Epithelial cell of esophagus (primary cell): ENCODE measurements around the gene EML6.

Source experiments
- DNase-seq: peaks from one replicate; pipeline ENCODE4 v3.0.0; 2010; ENCODE audit warnings: low read depth
- H3K4me3 ChIP-seq: 2 replicates; pipeline ENCODE4 v1.5.1; 2011; ENCODE audit warnings: mild to moderate bottlenecking, low read length, control low read depth
- TF ChIP-seq, protein P1 (sequence below): IDR thresholded peaks from 2 replicates; pipeline ENCODE4 v1.5.1; 2011; ENCODE audit warnings: low read depth, mild to moderate bottlenecking, low read length, control low read depth, inconsistent platforms; ENCODE audit not compliant: insufficient read depth; ENCODE audit errors: missing control alignments

Gene EML6

DNA sequence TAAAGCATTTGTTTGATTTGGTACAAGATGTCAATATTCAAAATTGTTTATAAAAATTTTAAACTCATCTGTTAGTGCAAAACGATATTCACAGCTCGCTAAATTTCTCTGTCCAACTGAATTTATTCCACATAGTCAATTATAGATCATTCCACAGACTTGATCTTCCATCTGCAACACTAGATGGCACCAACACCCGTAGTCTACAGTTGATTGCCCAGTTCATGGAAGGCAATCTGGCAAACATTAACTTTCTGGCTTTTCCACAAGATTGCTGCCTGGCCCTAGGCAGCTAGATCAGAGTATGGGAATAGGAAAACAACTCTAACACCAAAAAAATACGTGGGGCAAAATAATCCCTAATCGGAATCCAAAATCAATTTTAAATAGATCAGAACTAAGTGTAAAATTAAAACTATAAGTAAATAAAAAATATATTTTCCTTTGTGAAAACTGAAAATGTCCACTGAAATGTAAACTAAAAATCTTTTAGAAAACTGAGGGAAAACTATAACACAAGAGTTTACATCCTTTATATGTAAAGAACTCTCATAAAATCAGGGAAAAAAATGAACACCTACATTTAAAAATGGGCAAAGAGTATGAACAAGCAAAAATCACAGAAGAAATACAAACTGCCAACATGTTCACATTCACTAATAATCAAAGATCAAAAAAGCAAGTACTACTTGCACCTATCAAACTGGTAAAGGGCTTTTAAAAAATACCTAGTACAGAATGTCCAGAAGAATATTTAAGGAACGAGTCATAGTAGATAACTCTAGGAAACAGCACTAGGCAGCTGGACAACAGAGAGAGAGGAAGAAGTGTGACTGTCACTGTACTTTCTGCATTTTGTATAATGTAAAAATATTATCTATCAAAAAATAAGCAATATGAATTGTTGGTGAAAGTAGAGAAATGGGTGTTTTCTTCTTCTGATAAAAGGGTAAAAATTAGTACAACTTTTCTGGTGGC lies 291.8 kb downstream of the EML6 start:
- TF ChIP-seq, protein P1, sequence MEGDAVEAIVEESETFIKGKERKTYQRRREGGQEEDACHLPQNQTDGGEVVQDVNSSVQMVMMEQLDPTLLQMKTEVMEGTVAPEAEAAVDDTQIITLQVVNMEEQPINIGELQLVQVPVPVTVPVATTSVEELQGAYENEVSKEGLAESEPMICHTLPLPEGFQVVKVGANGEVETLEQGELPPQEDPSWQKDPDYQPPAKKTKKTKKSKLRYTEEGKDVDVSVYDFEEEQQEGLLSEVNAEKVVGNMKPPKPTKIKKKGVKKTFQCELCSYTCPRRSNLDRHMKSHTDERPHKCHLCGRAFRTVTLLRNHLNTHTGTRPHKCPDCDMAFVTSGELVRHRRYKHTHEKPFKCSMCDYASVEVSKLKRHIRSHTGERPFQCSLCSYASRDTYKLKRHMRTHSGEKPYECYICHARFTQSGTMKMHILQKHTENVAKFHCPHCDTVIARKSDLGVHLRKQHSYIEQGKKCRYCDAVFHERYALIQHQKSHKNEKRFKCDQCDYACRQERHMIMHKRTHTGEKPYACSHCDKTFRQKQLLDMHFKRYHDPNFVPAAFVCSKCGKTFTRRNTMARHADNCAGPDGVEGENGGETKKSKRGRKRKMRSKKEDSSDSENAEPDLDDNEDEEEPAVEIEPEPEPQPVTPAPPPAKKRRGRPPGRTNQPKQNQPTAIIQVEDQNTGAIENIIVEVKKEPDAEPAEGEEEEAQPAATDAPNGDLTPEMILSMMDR = peak; percentile 75

DNA sequence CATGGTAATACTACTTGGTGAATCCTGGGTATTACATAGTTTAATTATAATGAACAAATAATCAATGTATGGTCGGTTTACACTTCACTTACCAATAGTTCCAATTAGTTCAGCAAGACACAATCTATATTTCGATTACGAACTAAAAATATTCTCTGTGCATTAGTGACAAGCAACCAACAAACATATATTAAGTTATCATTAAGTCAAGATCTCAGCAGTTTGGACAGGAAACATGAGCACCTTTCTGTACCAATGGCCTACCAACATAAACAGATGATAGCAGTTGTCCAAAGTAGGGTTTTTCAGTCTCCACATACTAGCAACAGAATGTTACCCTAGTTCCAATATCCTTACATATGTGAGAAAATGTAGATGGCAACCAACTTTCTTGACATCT lies 294.0 kb downstream of the EML6 start:
- no peak for DNase-seq
- H3K4me3 ChIP-seq = no peak overlapping the region
- TF ChIP-seq, protein P1 = no peak

More for the DNA sequence above, 291.8 kb downstream of the EML6 start:
- peak; percentile 73 for DNase-seq
- no peak overlapping the region for H3K4me3 ChIP-seq

GRCh38 chr2:55017880-55018279 lies 294.4 kb downstream of the EML6 start:
- no peak overlapping the region for H3K4me3 ChIP-seq
- TF ChIP-seq, protein P1 = no peak
- no peak for DNase-seq

DNA sequence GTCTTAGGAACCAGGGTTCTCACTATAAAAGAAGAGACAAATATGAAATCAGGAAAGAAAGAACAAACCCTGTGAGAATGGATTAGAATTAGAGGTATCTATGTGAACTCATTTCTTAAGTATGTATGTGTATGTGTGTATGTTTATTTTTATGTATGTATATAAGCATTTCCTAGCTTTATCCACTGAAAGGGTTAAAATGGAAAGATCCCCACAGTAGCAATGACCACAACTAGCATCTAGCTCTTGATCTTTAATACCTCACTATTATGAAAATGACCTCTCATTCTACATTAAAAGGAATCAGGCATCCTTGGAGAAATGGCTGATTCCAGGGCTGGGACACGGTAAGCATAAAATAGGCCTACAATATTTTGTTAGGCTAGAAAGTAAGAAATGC lies 295.2 kb downstream of the EML6 start:
- H3K4me3 ChIP-seq = no peak overlapping the region
- TF ChIP-seq, protein P1 = no peak
- DNase-seq = no peak

- DNase-seq = peak; percentile 19
- TF ChIP-seq, protein P1 = no peak
- no peak overlapping the region for H3K4me3 ChIP-seq
Measured at GRCh38 chr2:55019526-55020258, 296.2 kb downstream of the EML6 start.
